GM19351 (cell line): ENCODE results near the gene C1QTNF7.

Experiments
- ATAC-seq: cut with Tn5 transposase; IDR thresholded peaks from one replicate; pipeline ENCODE4 v1.9.1; 2021; ENCODE audit warnings: mild to moderate bottlenecking, moderate library complexity; ENCODE audit not compliant: unreplicated experiment

The C1QTNF7 gene

DNA sequence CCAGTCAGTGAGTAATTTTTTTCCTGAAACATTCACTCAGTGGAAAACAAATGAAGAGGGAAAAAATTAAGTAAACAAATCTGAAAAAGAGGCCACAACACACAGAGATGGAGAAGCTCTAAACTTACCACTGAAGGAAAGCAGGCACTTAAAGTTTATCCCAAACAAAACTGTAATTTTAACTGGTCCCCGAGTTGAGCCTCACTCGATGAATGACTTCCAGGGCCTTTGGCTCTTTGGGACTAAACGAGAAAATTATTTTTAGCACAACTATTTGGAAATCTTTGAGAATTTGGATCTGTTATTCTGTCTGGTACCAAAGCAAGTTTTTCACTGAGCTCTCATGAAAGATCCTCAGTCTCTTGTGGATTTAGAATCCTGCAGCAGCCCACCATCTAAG, at the start of gene C1QTNF7:
C1QTNF7 (plus strand) TSS at position 333 of the 400 bp plus-strand sequence. CDS start 7,711 bp downstream, outside the sequence.
- ATAC-seq = no peak

- no peak for ATAC-seq
Observed at GRCh38 chr4:15378062-15378461, 49.8 kb upstream of the C1QTNF7 start.

GRCh38 chr4:15378493-15378892, 49.3 kb upstream of the C1QTNF7 start:
- ATAC-seq = no peak

DNA sequence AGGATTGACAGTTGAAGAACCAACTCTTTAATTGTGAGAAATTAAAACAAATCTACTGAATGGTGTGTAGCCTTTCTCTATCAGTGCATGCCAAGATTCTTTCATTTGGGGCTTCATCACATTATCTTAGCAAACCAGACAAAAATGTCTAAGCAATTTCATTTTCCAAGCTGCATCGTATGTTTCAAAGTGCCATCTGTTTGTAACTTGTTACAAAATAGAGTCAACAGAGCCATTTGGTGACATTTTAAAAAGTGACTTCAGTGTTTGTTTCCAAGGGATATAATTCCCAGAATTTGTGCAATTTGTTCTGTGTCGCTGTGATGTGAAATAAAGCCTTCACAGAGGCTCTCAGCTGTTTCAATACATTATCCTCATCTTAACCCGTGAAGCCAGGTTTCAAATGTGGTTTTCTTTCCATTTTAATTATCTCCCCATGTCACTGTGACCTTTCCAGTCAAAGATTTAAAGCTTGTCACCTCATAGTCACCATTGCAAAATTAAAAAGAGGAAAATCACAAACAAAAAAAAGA, 46.0 kb upstream of the C1QTNF7 start:
- no peak for ATAC-seq

GRCh38 chr4:15382669-15383273, 45.1 kb upstream of the C1QTNF7 start:
- no peak for ATAC-seq

DNA sequence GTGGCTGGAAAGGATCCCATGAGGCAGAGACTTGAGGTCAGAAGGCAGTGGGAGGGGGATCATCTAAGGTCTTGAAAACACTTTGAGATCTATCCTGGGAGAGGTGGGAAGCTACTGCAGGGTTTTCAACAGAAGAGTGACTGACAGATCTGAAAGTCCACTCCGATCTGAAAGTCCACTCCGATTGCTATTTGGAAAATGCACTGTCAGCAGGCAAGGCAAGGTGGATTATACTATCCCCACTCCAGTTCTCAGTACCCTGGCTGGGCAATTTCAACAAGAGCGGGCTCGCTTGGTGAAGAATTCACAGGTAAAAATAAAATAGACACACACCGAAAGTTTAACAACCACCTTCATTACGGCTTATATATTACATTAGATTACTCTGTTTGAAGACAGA, 42.3 kb upstream of the C1QTNF7 start:
- ATAC-seq = no peak

- ATAC-seq = no peak
Observed at GRCh38 chr4:15385928-15386327, 41.9 kb upstream of the C1QTNF7 start.

DNA sequence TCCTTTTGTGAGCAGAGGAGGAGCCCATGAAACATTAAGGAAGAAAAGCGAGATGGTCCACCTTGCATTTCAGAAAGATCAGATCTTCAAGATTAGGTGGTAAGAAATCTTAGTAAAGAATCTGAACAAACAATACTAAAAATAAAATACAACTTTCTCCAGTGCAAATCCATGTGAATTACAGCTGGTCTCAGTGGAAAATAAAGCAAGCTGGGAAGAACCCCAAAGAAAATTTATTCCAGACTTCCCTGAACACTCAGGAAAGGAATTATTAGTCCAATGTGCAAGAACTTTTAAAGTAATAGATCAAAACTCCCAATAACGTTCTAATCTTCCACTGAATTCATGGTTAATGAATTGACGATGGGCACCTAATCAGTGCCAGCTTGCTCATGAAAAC, 37.3 kb upstream of the C1QTNF7 start:
- ATAC-seq = no peak

- ATAC-seq = no peak
Observed at GRCh38 chr4:15392053-15392805, 35.6 kb upstream of the C1QTNF7 start.

GRCh38 chr4:15395311-15395710, 32.5 kb upstream of the C1QTNF7 start:
- no peak for ATAC-seq

- peak; percentile 75 for ATAC-seq
Observed at GRCh38 chr4:15396157-15396800, 31.6 kb upstream of the C1QTNF7 start.

- no peak for ATAC-seq
Observed at GRCh38 chr4:15398001-15398400, 29.8 kb upstream of the C1QTNF7 start.

DNA sequence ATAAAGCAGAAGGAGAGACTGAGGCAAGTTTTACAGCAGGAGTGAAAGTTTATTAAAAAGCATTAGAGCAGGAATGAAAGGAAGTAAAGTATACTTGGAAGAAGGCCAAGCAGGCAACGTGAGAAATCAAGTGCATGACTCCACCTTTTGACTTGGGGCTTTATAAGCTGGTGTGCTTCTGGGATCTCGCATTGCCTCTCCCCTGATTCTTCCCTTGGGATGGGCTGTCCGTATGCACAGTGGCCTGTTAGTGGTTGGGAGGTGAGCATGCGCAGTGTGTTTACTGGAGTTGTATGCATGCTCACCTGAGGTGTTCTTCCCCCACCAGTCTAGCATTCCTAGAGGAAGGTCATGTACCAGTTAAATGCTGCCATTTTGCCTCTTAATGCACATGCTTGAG, 29.1 kb upstream of the C1QTNF7 start:
- ATAC-seq = no peak

GRCh38 chr4:15400226-15400625, 27.6 kb upstream of the C1QTNF7 start:
- ATAC-seq = no peak

DNA sequence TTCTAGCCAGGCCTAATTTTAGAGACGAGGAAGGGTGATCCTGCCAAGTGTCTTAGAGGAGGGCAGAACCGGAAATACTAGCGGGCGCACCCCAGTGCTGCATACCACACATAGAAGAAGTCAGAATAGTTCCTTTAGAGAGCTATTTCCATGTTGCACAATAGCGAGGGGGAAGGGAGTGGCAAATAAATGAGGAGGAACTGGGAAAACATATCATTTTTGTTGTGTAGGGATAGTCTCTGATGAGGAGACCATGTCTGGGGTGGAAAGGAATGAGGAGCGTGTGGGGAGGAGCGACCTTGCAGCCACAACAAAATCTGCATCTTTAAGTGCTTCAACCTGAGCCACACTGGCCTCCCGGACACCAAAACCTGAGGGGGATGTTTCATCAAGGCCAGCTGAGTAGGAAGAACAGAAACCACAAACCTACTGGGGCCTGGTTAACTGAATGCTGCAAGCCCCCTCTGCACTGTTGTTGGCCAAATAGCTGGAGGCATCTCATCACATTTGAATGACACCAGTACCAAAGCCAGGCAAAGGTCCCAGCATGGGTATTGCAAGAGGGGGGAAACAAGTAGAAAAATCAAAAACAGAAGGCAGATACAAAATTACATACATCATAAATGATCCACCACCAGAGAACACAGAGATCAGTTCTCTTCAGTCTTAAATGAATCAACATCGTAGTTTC, 26.7 kb upstream of the C1QTNF7 start:
- ATAC-seq = peak; percentile 71

DNA sequence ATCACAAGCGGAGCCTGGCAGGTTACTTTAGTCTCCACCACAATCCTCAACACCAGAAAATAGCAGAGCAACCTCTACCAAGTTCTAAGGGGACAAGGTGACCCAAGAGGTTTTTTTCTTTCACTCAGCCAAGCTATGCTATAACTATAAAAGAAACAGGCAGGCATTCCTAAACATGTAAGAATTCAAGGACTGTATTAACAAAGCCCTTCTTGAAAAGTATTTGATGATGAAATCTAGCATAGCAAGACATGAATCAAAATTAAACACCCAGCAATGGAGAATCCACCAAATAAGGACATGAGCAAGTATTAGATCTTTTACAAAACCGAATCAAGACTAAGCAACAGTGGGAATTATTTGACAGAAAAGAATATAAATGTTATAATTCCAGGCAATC, 25.7 kb upstream of the C1QTNF7 start:
- no peak for ATAC-seq

DNA sequence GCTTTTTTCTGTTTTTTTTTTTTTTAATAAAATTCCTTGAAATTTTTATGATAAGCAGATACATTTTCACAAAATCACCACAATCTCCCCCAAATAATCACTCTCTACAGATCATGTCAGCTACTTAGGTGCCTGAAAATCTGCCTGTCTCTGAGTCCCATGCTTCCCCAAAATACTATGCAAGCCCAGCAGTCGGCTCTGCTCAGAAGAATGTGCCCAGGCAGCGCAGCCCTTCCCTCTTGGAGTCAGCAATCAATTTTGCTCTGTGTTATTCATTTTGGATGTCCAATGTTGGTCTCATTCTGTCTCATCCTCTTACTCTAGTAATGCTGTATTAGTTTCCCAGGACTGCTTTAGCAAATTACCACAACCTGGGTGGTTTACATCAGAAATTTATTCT, 24.9 kb upstream of the C1QTNF7 start:
- no peak for ATAC-seq

DNA sequence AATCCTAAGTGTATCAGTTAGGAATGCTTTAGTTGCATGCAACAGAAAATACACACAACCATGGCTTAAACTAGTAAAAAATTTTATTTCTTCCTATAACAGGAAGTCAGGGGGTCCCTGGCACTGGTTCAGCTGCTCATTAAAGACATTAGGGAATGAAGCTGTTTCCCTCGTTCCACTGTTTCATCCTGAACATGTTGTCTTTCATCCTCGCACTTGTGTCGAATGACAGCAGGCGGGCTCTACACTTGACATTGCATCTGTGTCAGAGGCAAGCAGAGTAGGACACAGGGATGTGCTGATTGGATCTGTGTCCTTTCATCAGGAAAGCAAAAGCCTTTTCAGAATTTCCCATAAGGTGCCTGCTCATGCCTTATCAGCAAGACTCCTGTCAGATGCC, 22.8 kb upstream of the C1QTNF7 start:
- no peak for ATAC-seq

DNA sequence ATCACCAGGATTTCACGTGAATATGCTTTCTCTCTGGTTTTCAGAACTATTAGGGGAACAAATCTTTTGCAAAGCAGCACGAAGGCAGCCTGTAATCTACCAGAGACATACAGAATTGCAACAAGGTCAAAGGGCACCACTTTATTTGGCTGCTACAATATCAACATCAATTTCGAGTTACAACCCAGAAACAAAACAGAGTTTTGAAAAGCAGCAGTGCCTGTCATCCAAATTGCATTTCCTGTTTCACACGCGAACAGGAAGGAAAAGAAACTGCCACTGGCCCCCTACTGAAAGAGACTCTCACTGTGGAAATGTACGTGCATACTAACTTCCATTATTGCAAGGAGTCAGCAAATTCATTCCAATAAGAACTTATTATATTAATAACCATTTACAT, 17.1 kb upstream of the C1QTNF7 start:
- ATAC-seq = no peak

GRCh38 chr4:15412461-15412860, 15.4 kb upstream of the C1QTNF7 start:
- no peak for ATAC-seq

DNA sequence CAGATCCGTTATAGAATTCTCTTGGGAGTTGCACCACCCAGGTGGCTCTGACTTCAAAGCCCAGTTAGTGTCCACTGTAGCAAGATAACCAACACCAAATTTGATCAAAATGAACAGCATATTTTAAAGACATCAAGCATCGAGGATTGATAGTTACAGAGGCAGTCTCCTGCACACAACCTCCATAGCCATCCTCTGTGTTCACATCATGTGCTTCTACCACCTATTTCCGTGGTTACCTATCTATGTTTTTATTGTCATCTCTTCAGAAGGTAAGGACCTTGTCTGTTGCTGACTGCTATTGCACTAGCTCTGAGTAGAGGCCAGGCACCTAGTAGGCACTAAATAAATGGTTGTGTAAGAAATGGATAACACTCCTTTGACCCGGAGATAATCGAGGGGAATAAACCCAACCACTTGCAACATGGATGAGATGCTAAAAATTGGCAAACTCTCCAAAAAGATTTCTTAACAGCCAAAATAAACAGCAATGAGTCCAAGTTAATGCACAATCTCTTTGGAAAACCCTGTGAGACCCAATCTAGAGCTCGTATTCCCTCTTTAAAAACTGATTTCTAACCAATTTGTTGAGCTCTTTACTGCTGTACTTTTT, 14.7 kb upstream of the C1QTNF7 start:
- no peak for ATAC-seq
